Esophagus squamous epithelium (tissue), 4 donors: ENCODE results near the gene SPON1.

Source experiments
- CTCF ChIP-seq, 6 experiments: fragments of 450-650 bp in 4 of 6; fragments of 200-600 bp in 2 of 6; sonication (generic) in 2 of 6; IDR thresholded peaks; one replicate each; pipeline ENCODE4 v1.5.1; 2016 to 2019; ENCODE audit warnings: antibody characterized with exemption in 6 of 6, mild to moderate bottlenecking in 4 of 6, moderate library complexity in 4 of 6
- POLR2A ChIP-seq, 4 donors: fragments of 450-650 bp; IDR thresholded peaks; one replicate each; pipeline ENCODE4 v1.6.1; 2017; ENCODE audit warnings: antibody characterized with exemption in 4 of 4, mild to moderate bottlenecking in 4 of 4, moderate library complexity in 3 of 4

- TF ChIP-seq CTCF (IDR thresholded peaks at IDR 0.05), result no peak
- no peak for TF ChIP-seq POLR2A (IDR thresholded peaks at IDR 0.05)
Measured at GRCh38 chr11:14193644-14194043, 231.1 kb downstream of the SPON1 start.
